HEK293 (cell line): Measurements from ENCODE around the gene ATP13A2.

Experiments
- BCL11B ChIP-seq: fragments of 450-650 bp; formaldehyde crosslinking; IDR thresholded peaks from 2 replicates; pipeline ENCODE4 v1.5.1; 2016; ENCODE audit warnings: low read depth, missing biosample characterization, missing genetic modification characterization
- CTCF ChIP-seq: fragments of 450-650 bp; formaldehyde crosslinking; IDR thresholded peaks from 2 replicates; pipeline ENCODE4 v1.5.1; 2016; ENCODE audit warnings: missing biosample characterization, missing genetic modification characterization
- GLI2 ChIP-seq: fragments of 450-650 bp; formaldehyde crosslinking; IDR thresholded peaks from 2 replicates; pipeline ENCODE4; 2017; ENCODE audit warnings: missing biosample characterization, missing genetic modification characterization, low read depth, borderline replicate concordance
- IKZF3 ChIP-seq: fragments of 450-650 bp; IDR thresholded peaks from 2 replicates; pipeline ENCODE4 v1.5.0; 2018; ENCODE audit warnings: missing biosample characterization, mild to moderate bottlenecking, missing genetic modification characterization, moderate library complexity
- KLF8 ChIP-seq: fragments of 450-650 bp; formaldehyde crosslinking; IDR thresholded peaks from 2 replicates; pipeline ENCODE4 v1.5.1; 2016; ENCODE audit warnings: missing biosample characterization, missing genetic modification characterization
- MYNN ChIP-seq: fragments of 450-650 bp; formaldehyde crosslinking; IDR thresholded peaks from 2 replicates; pipeline ENCODE4 v1.5.1; 2016; ENCODE audit warnings: missing biosample characterization, missing genetic modification characterization, borderline replicate concordance
- OVOL3 ChIP-seq: fragments of 450-650 bp; formaldehyde crosslinking; IDR thresholded peaks from 2 replicates; pipeline ENCODE4 v1.5.1; 2016; ENCODE audit warnings: missing biosample characterization, missing genetic modification characterization
- PBX3 ChIP-seq: sonication (generic); formaldehyde crosslinking; IDR thresholded peaks from 2 replicates; pipeline ENCODE4 v1.8.1; 2022; ENCODE audit warnings: mild to moderate bottlenecking, moderate library complexity, missing genetic modification reagents
- PRDM1 ChIP-seq: fragments of 450-650 bp; formaldehyde crosslinking; IDR thresholded peaks from 2 replicates; pipeline ENCODE4; 2016; ENCODE audit warnings: missing biosample characterization, missing genetic modification characterization
- PRDM4 ChIP-seq: fragments of 450-650 bp; formaldehyde crosslinking; IDR thresholded peaks from 2 replicates; pipeline ENCODE4 v1.5.1; 2017; ENCODE audit warnings: missing biosample characterization, missing genetic modification characterization
- SALL2 ChIP-seq: fragments of 450-650 bp; formaldehyde crosslinking; IDR thresholded peaks from 2 replicates; pipeline ENCODE4 v1.5.0; 2017; ENCODE audit warnings: missing biosample characterization, mild to moderate bottlenecking, missing genetic modification characterization, borderline replicate concordance
- SP2 ChIP-seq: fragments of 450-650 bp; formaldehyde crosslinking; IDR thresholded peaks from 2 replicates; pipeline ENCODE4 v1.5.1; 2016; ENCODE audit warnings: missing biosample characterization, missing genetic modification characterization
- ZFP41 ChIP-seq: fragments of 450-650 bp; formaldehyde crosslinking; IDR thresholded peaks from 2 replicates; pipeline ENCODE4 v1.5.1; 2016; ENCODE audit warnings: missing biosample characterization, missing genetic modification characterization, borderline replicate concordance
- ZIC2 ChIP-seq: fragments of 450-650 bp; formaldehyde crosslinking; IDR thresholded peaks from 2 replicates; pipeline ENCODE4 v1.5.1; 2016; ENCODE audit warnings: missing biosample characterization, missing genetic modification characterization
- ZNF112 ChIP-seq: fragments of 450-650 bp; formaldehyde crosslinking; IDR thresholded peaks from 2 replicates; pipeline ENCODE4 v1.5.0; 2017; ENCODE audit warnings: missing biosample characterization, missing genetic modification characterization
- ZNF248 ChIP-seq: fragments of 450-650 bp; formaldehyde crosslinking; IDR thresholded peaks from 2 replicates; pipeline ENCODE4 v1.5.1; 2017; ENCODE audit warnings: missing biosample characterization, missing genetic modification characterization
- ZNF416 ChIP-seq: fragments of 450-650 bp; formaldehyde crosslinking; IDR thresholded peaks from 2 replicates; pipeline ENCODE4 v1.5.1; 2016; ENCODE audit warnings: missing biosample characterization, missing genetic modification characterization
- ZNF501 ChIP-seq: fragments of 450-650 bp; formaldehyde crosslinking; IDR thresholded peaks from 2 replicates; pipeline ENCODE4 v1.5.1; 2016; ENCODE audit warnings: missing biosample characterization, missing genetic modification characterization
- ZNF548 ChIP-seq: fragments of 450-650 bp; formaldehyde crosslinking; IDR thresholded peaks from 2 replicates; pipeline ENCODE4 v1.5.1; 2016; ENCODE audit warnings: missing biosample characterization, missing genetic modification characterization
- ZNF560 ChIP-seq: fragments of 450-650 bp; formaldehyde crosslinking; IDR thresholded peaks from 2 replicates; pipeline ENCODE4 v1.5.1; 2017; ENCODE audit warnings: missing biosample characterization, missing genetic modification characterization, borderline replicate concordance
- ZNF561 ChIP-seq: fragments of 450-650 bp; IDR thresholded peaks from 2 replicates; pipeline ENCODE4 v1.5.1; 2018; ENCODE audit warnings: missing biosample characterization, missing genetic modification characterization, borderline replicate concordance
- ZNF571 ChIP-seq: fragments of 450-650 bp; formaldehyde crosslinking; IDR thresholded peaks from 2 replicates; pipeline ENCODE4 v1.5.0; 2017; ENCODE audit warnings: missing biosample characterization, missing genetic modification characterization
- ZNF580 ChIP-seq: fragments of 450-650 bp; formaldehyde crosslinking; IDR thresholded peaks from 2 replicates; pipeline ENCODE4 v1.5.1; 2016; ENCODE audit warnings: missing biosample characterization, missing genetic modification characterization
- ZNF621 ChIP-seq: fragments of 450-650 bp; formaldehyde crosslinking; IDR thresholded peaks from 2 replicates; pipeline ENCODE4 v1.5.1; 2017; ENCODE audit warnings: missing biosample characterization, missing genetic modification characterization
- ZNF692 ChIP-seq: fragments of 450-650 bp; formaldehyde crosslinking; IDR thresholded peaks from 2 replicates; pipeline ENCODE4 v1.5.1; 2016; ENCODE audit warnings: missing biosample characterization, missing genetic modification characterization
- ZNF830 ChIP-seq: fragments of 450-650 bp; IDR thresholded peaks from 2 replicates; pipeline ENCODE4 v1.5.0; 2018; ENCODE audit warnings: missing biosample characterization, missing genetic modification characterization, low read depth, mild to moderate bottlenecking, moderate library complexity
- ZNF837 ChIP-seq: fragments of 450-650 bp; formaldehyde crosslinking; IDR thresholded peaks from 2 replicates; pipeline ENCODE4 v1.5.1; 2016; ENCODE audit warnings: missing biosample characterization, missing genetic modification characterization
- ZSCAN18 ChIP-seq: fragments of 450-650 bp; formaldehyde crosslinking; IDR thresholded peaks from 2 replicates; pipeline ENCODE4 v1.5.1; 2016; ENCODE audit warnings: missing biosample characterization, missing genetic modification characterization
- ZSCAN5A ChIP-seq: fragments of 450-650 bp; formaldehyde crosslinking; IDR thresholded peaks from 2 replicates; pipeline ENCODE4 v1.5.1; 2016; ENCODE audit warnings: missing biosample characterization, missing genetic modification characterization

Gene ATP13A2

GRCh38 chr1:16960560-16961296 lies 51.0 kb downstream of the ATP13A2 start (continued):
- TF ChIP-seq ZNF692 (tag by site-specific recombination) = no peak
- 0 out of 2 replicates have a peak, but pooled peaks have one; percentile 61 for TF ChIP-seq PBX3
- TF ChIP-seq ZSCAN18 = no peak
- TF ChIP-seq ZNF501 (tag by site-specific recombination) = no peak
- 0 out of 2 replicates have a peak, but pooled peaks have one; percentile 10 for TF ChIP-seq PRDM4
- peak; percentile 72 for TF ChIP-seq SP2 (tag by site-specific recombination)
- peak; percentile 50; the same call in 1 of the 2 replicates for TF ChIP-seq ZIC2 (tag by site-specific recombination)
- TF ChIP-seq OVOL3 (tag by site-specific recombination) = no peak
- no peak for TF ChIP-seq GLI2
- TF ChIP-seq ZNF561 (tag by site-specific recombination) = no peak
- no peak for TF ChIP-seq BCL11B (tag by site-specific recombination)
- TF ChIP-seq KLF8 = peak; percentile 11; the same call in 1 of the 2 replicates
- TF ChIP-seq ZNF112 (tag by site-specific recombination) = no peak
- TF ChIP-seq ZNF580 = peak; percentile 35; the same call in 1 of the 2 replicates
- TF ChIP-seq SALL2 = no peak
- no peak for TF ChIP-seq PRDM1 (tag by site-specific recombination)
- TF ChIP-seq MYNN (tag by site-specific recombination) = no peak
- no peak for TF ChIP-seq ZNF837 (tag by site-specific recombination)
- no peak for TF ChIP-seq ZNF548 (tag by site-specific recombination)
- no peak for TF ChIP-seq ZNF248 (tag by site-specific recombination)
- TF ChIP-seq ZNF560 = no peak
- TF ChIP-seq ZFP41 (tag by site-specific recombination) = no peak
- TF ChIP-seq ZNF416 (tag by site-specific recombination) = no peak
- peak; percentile 94 for TF ChIP-seq CTCF
- no peak; the same call in 1 of the 2 replicates for TF ChIP-seq IKZF3 (tag by site-specific recombination)
- TF ChIP-seq ZNF621 (tag by site-specific recombination) = no peak
- TF ChIP-seq ZSCAN5A = no peak
- no peak for TF ChIP-seq ZNF830
- TF ChIP-seq ZNF571 (tag by site-specific recombination) = no peak
